SW 1271 (cell line): ENCODE measurements around the gene TRAK2.
"Not testable (repeated sequence)": the region's sequence is repeated elsewhere in the genome, so short reads cannot be mapped to it uniquely, and the experiment has no call there.

Experiments
- DNase-seq, 2 experiments: peaks; one replicate each; lab custom pipeline; 2025; lab: John Stamatoyannopoulos, UW

The TRAK2 gene, protein sequence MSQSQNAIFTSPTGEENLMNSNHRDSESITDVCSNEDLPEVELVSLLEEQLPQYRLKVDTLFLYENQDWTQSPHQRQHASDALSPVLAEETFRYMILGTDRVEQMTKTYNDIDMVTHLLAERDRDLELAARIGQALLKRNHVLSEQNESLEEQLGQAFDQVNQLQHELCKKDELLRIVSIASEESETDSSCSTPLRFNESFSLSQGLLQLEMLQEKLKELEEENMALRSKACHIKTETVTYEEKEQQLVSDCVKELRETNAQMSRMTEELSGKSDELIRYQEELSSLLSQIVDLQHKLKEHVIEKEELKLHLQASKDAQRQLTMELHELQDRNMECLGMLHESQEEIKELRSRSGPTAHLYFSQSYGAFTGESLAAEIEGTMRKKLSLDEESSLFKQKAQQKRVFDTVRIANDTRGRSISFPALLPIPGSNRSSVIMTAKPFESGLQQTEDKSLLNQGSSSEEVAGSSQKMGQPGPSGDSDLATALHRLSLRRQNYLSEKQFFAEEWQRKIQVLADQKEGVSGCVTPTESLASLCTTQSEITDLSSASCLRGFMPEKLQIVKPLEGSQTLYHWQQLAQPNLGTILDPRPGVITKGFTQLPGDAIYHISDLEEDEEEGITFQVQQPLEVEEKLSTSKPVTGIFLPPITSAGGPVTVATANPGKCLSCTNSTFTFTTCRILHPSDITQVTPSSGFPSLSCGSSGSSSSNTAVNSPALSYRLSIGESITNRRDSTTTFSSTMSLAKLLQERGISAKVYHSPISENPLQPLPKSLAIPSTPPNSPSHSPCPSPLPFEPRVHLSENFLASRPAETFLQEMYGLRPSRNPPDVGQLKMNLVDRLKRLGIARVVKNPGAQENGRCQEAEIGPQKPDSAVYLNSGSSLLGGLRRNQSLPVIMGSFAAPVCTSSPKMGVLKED

GRCh38 chr2:201451292-201452057 is at the start of gene TRAK2, which contains the start of gene STRADB:
Gene TRAK2, minus strand, starts transcription at chr2:201451458. Its CDS starts 30,951 bp downstream, at chr2:201420507.
Gene STRADB, plus strand, starts transcription at chr2:201451740. Its CDS starts 3,101 bp downstream, at chr2:201454841.
- DNase-seq, result peak; percentile 83 to 94

- DNase-seq, result no peak
Measured at GRCh38 chr2:201500534-201500933, 49.3 kb upstream of the TRAK2 start.

DNA sequence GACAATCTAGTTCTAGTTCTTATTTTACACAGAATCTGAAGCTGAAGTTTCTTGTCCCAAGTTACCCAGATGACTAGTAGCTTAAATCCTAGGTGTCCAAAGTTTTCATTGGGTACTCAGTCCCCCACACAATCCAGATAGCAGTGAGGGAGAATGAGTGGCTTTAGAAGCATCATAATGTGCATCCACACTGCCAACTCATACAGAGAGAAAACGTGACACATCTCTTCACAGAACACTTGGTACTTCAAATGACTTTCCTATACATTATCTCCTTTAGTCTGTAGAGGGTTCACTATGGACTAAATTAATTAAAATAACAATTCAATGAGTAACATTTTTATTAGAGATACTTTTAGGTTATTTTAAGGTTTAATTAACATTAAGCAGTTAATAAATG is 45.5 kb upstream of the TRAK2 start:
- no peak for DNase-seq

GRCh38 chr2:201490291-201490690 is 39.0 kb upstream of the TRAK2 start:
- no peak for DNase-seq

DNA sequence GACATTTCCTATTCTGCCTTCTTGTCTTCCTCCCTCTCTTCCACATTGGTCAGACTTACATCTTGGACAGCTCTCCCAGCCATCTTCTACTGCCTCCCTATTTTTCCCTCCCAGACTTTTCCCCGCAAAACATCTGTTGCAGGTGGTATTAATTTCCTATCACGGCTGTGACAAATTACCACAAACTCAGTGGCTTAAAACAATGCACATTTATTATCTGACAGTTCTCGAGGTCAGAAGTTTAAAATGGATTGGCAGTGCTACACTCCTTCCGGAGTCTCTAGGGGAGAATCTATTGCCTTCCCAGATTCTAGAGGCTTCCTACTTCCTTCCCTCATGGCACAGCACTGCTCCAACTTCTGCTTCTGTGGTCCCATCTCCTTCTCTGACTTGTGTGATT is 33.5 kb upstream of the TRAK2 start:
- DNase-seq, result no peak

- not testable (repeated sequence) for DNase-seq
Measured at GRCh38 chr2:201483758-201484157, 32.5 kb upstream of the TRAK2 start.

DNA sequence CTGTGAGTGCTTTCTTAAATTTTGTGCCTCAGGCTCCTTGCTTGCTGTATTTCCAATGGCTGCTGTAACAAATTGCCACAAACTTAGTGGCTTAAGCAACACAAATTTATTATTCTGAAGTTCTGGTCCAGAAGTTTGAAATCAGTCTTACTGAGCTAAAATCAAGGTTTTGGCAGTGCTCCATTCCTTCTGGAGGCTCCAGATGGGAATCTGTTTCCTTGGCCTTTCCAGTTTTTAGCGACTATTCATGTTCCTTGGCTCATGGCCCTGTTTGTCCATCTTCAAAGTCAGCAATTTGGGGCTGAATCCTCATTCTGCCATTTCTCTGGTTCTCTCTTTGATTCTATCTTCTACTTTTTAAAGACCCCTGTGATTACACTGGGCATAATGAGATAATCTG is 32.1 kb upstream of the TRAK2 start:
- DNase-seq, result no peak

- DNase-seq, result no peak
Measured at GRCh38 chr2:201482543-201482942, 31.3 kb upstream of the TRAK2 start.

GRCh38 chr2:201472411-201472810 is 21.2 kb upstream of the TRAK2 start:
- no peak for DNase-seq

DNA sequence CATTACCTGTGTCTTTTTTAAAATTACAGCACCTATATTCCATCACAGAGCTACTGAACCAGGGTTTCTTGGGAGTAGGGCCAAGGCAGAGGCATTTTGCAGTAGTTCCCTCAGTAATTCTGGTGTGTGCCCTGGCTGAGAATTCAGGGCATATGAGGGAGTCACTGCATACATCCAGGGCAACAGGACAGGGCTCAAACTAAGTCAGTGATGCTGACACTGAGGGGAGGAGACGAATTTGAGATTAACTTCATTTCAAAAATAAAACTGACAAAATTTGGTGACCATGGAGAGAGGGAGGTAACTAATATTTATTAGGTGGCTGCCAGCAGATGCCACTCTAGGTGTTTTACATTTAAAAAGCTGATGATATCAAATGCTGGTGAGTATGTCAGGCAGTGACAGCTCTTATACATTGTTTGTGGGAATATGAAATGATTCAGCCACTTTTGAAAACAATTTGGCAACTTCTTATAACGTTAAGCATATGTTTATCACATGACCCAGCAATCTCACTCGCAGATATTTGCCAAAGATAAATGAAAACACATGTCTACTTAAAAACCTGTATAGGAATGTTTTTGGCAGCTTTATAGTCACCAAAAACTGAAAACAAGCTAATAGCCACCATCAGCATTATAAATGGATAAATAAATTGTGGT is 20.6 kb upstream of the TRAK2 start:
- no peak for DNase-seq

GRCh38 chr2:201470821-201471731 is 19.8 kb upstream of the TRAK2 start:
- DNase-seq, result no peak

DNA sequence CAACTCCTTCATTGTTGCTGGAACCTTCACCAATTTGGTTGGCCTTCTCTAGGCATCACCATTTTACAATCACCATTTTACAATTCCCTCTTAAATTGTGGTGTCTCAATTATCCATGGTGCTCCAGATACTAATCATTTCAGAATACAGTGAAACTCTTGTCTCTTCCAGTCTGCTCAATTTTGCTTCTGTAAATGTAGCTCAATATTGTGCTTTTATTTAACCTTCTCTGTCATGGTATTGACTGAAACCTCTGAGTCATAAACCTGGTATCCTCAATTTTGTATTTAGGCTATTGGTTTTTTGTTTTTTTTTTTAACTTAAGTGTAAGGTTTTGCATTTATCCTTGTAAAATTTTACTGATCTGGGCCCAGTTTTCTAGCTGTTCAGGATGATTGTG is 16.4 kb upstream of the TRAK2 start:
- no peak for DNase-seq

DNA sequence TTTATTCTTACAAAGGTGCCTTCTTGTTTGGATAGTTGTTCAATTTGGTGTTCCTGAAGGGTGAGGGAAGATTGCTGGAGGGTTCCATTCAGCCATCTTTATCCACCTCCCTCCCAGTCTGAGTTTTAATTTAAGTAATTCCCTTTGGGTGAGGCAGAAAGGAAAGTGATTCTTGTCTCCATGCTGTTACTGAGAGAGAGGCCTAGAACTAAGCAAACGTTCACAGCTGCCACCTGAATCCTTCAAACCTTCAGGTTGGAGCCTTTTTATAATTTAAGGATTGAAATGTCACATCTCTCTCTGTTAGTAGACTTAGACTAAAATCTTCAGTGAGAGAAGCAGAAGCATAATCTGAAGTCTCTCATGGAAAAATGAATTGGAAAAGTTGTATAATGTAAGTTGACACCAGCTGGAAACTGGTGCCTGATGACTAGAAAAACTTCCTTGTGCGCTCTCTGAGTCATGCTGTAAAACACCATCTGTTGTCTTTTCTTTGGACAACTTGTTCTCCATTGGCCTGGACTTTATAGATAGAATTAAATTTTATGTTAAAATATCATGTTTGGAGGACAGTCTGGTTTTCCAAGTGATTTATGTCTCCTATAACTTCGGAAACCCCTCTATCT is 14.9 kb upstream of the TRAK2 start:
- DNase-seq, result peak in 1 of 2 experiments; percentile 25

DNA sequence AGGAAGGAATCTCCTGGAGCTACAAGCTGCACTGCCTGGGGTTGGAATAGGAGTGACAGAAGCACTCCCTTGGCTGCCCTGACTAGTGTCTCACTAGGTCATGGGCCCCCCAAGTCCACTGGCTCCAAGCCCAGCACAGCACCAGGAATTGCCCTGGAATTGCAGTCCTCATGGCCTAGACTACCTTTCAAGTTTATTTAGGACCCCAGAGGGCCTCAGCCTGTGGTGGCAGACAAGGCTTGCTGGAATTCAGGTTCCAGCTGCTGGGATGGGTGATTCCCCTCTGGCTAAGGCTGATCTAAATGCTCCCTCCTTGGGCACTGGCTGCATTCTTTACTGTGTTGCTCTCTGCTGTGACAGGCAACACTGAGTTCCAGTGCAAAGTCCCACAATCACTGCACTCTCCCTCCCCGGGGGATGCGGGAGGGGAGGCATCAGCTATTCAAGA is 14.3 kb upstream of the TRAK2 start:
- DNase-seq, result no peak

- no peak for DNase-seq
Measured at GRCh38 chr2:201464547-201464946, 13.3 kb upstream of the TRAK2 start.

GRCh38 chr2:201460532-201460931 is 9.3 kb upstream of the TRAK2 start:
- no peak for DNase-seq

DNA sequence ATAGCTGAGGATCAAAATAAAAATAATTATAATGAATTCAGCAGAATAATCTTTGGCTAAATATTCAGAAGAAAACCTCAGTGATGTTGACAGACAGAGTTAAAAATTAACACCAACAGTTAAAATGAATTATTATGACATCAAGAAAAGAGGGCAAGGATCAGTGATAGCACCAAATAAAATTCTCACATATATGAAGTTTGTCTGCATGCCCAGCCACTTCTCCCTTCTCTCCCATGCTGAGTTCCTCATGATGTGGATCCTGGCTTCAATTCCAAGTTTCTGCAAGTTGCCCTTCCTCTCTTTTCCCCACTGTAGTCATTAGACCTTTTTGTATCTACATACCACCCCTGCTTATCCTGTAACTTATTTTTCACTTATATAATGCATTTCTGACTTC is 7.1 kb upstream of the TRAK2 start:
- no peak for DNase-seq

GRCh38 chr2:201452922-201453643 is 1.8 kb upstream of the TRAK2 start:
- no peak for DNase-seq
